Heart left ventricle (tissue), 16 donors: ENCODE measurements around the gene NHERF1. TPM values are rescaled to one million over a fixed set of nuclear protein-coding genes. Genes with fewer than 3 reads are reported as not detected.

Experiments used
- ATAC-seq, 4 donors: fragments of 200-7000 bp; cut with Tn5 transposase; one replicate each; pipeline ENCODE4 v1.9.1; 2020 to 2022; ENCODE audit warnings: moderate library complexity in 4 of 4, mild to moderate bottlenecking in 3 of 4, moderate number of reproducible peaks in 1 of 4
- DNase-seq, 5 donors: peaks; one replicate each; pipeline ENCODE4 v3.0.0-alpha.2; 2020
- H3K27ac ChIP-seq, 12 donors: fragments of 200-600 bp; sonication (generic) in 4 of 12; one replicate each; pipeline versions ENCODE4 v1.5.0 to v1.8.0; 2016 to 2022; ENCODE audit warnings: mild to moderate bottlenecking in 2 of 12
- H3K27me3 ChIP-seq, 9 donors: fragments of 200-600 bp; sonication (generic) in 2 of 9; one replicate each; pipeline versions ENCODE4 v1.5.1 to v1.8.0; 2016 to 2022; ENCODE audit warnings: mild to moderate bottlenecking in 3 of 9
- H3K36me3 ChIP-seq, 9 donors: fragments of 200-600 bp; sonication (generic) in 2 of 9; one replicate each; pipeline versions ENCODE4 v1.5.0 to v1.8.0; 2018 to 2022; ENCODE audit warnings: mild to moderate bottlenecking in 2 of 9
- H3K4me1 ChIP-seq, 12 donors: fragments of 200-600 bp; sonication (generic) in 4 of 12; one replicate each; pipeline versions ENCODE4 v1.5.0 to v1.8.0; 2016 to 2022; ENCODE audit warnings: mild to moderate bottlenecking in 3 of 12
- H3K4me3 ChIP-seq, 12 donors: fragments of 200-600 bp; sonication (generic) in 4 of 12; one replicate each; pipeline versions ENCODE4 v1.5.0 to v1.8.0; 2017 to 2022; ENCODE audit warnings: mild to moderate bottlenecking in 9 of 12, moderate library complexity in 4 of 12
- H3K9me3 ChIP-seq, 12 donors: fragments of 200-600 bp; sonication (generic) in 4 of 12; one replicate each; pipeline versions ENCODE4 v1.5.0 to v1.8.0; 2016 to 2022; ENCODE audit warnings: mild to moderate bottlenecking in 1 of 12
- CTCF ChIP-seq, 12 donors: fragments of 200-600 bp; sonication (generic) in 4 of 12; IDR thresholded peaks; one replicate each; pipeline versions ENCODE4 v1.5.0 to v1.8.0; 2018 to 2022; ENCODE audit warnings: antibody characterized with exemption in 12 of 12, mild to moderate bottlenecking in 5 of 12
- POLR2A ChIP-seq, 2 donors: fragments of 450-650 bp; IDR thresholded peaks; one replicate each; pipeline ENCODE4 v1.6.1; 2017; ENCODE audit warnings: antibody characterized with exemption in 2 of 2, mild to moderate bottlenecking in 2 of 2, moderate library complexity in 2 of 2
- WGBS, 4 donors: extraction: QIAGEN DNeasy Blood & Tissue Kit in 2 of 4; methylation state at CpG; one replicate each; pipeline versions ENCODE4 v1.1.5 to v1.1.7; 2013 to 2018; 5-methylcytosine and 5-hydroxymethylcytosine counted together
- intact Hi-C, 10 donors: fragments of 100-400 bp; cut with DNase I; formaldehyde crosslinking; loops; one replicate each; pipeline versions ENCODE4 v1.11.1 to v1.14.2; 2022
- polyA plus RNA-seq, 2 donors: library from polyadenylated mRNA; stranded (reverse); fragments of 200-250 nt; gene quantifications; one replicate each; pipeline ENCODE4 v1.2.3, GENCODE V29; 2013
- total RNA-seq, 9 donors: library from RNA; depleted of rRNA in 2 of 9; stranded (reverse); fragments of >200 nt in 2 of 9; fragmentation: NEBNext Ultra II Directional in 3 of 9; extraction: Animal tissue kit (Norgen Biotek cat#: 25700) in 3 of 9; gene quantifications; one replicate each; pipeline versions ENCODE4 v1.1.0 to v1.2.4, GENCODE V29; 2016 to 2023
- donor health status: ischemic (EF 13 %, LVEDD 7.1; RV severe dilation, severe dysfunction).
- donor health status: healthy with polysubstance abuse.
- donor health status: DM: no; HTN: yes; CAD: no.
- donor health status: DM: no; HTN: no; CAD: no.
- donor health status: ischemic (EF 25% LVEDD 6.9; RV normal size, moderate dysfunction).
- donor health status: ischemic (EF 25% LVEDD 5.7; RV mildly dilated, moderate dysfunction).
- donor health status: healthy.
- donor health status: DM: yes; HTN: yes; CAD: no.
- donor health status: ischemic (EF 35%, LVEDD 5.7; RV mildly dilated, moderate dysfunction).
- donor health status: nonischemic (EF 11% LVEDD 7.7; RV severe dilation, severe dysfunction).
- donor health status: DM: yes; HTN: yes; CAD: no.
- donor health status: PGD.
- donor health status: ischemic (EF 29% LVEDD 5.4; RV normal size, mild dysfunction).
- donor health status: nonischemic (EF 23%, LVEDD 6.1; RV moderate dilation, normal function).

The NHERF1 gene
- total and polyA plus RNA-seq, 11 donors: 7.5 to 42.2 (median 19.2) TPM

- H3K4me1 ChIP-seq: peaks cover 0 to 86% (median 32%) of the 10 kb centered on the region in 12 donors
- H3K9me3 ChIP-seq: no peaks in the 10 kb centered on the region
- H3K36me3 ChIP-seq: no peaks in the 10 kb centered on the region
- peaks cover 0 to 8% (median under 1%) of the 10 kb centered on the region in 9 donors for H3K27me3 ChIP-seq
- intact Hi-C loops: loop anchor here in 6 of 10 donors (2.0 to 5.0 kb wide), 5 partner anchors 23 to 119 kb away; no protein-coding TSS in a partner anchor
- H3K27ac ChIP-seq: peak overlapping the region in 2 of 12 donors; percentile 80
- H3K4me3 ChIP-seq: peak overlapping the region in 1 of 12 donors; percentile 28
- TF ChIP-seq CTCF (IDR thresholded peaks at IDR 0.05) (no peak), POLR2A (IDR thresholded peaks at IDR 0.05) (no peak)
- WGBS, 4 donors: 78 to 93% (median 85%) methylated on average over 7 to 8 of the region's 8 CpGs
- ATAC-seq: no peak
- no peak for DNase-seq
Observed at GRCh38 chr17:74745548-74746177, 2.8 kb upstream of the NHERF1 start.

- ATAC-seq (no peak), DNase-seq (no peak)
- no peaks in the 10 kb centered on the region for H3K36me3 ChIP-seq
- 83 to 87% (median 84%) methylated on average over 5 of the region's 5 CpGs for WGBS, 4 donors
- peaks cover 2 to 85% (median 38%) of the 10 kb centered on the region in 12 donors for H3K4me1 ChIP-seq
- H3K4me3 ChIP-seq: no peak overlapping the region
- no peak for TF ChIP-seq POLR2A (IDR thresholded peaks at IDR 0.05)
- no peak for TF ChIP-seq CTCF (IDR thresholded peaks at IDR 0.05)
- H3K9me3 ChIP-seq: no peaks in the 10 kb centered on the region
- intact Hi-C loops: loop anchor here in 2 of 10 donors (2.0 to 5.0 kb wide), 2 partner anchors 36 to 118 kb away; no protein-coding TSS in a partner anchor
- H3K27ac ChIP-seq: peak overlapping the region in 3 of 12 donors; percentile 41 to 92 (median 89)
- H3K27me3 ChIP-seq: peaks cover 0 to 4% (median 0%) of the 10 kb centered on the region in 9 donors
Observed at GRCh38 chr17:74746376-74746775, 2.1 kb upstream of the NHERF1 start.

GRCh38 chr17:74746922-74747321 is 1.5 kb upstream of the NHERF1 start:
- 26 to 41% (median 32%) methylated on average over 6 of the region's 6 CpGs for WGBS, 4 donors
- H3K9me3 ChIP-seq: no peaks in the 10 kb centered on the region
- H3K27ac ChIP-seq: peak overlapping the region in 4 of 12 donors; percentile 41 to 92 (median 88)
- H3K4me1 ChIP-seq: peaks cover 2 to 85% (median 40%) of the 10 kb centered on the region in 12 donors
- intact Hi-C loops: loop anchor here in 2 of 10 donors (2.0 to 5.0 kb wide), 2 partner anchors 35 to 118 kb away; no protein-coding TSS in a partner anchor
- H3K4me3 ChIP-seq: no peak overlapping the region
- TF ChIP-seq POLR2A (IDR thresholded peaks at IDR 0.05) (no peak), CTCF (IDR thresholded peaks at IDR 0.05) (no peak)
- H3K27me3 ChIP-seq: peaks cover 0 to under 1% (median 0%) of the 10 kb centered on the region in 9 donors
- DNase-seq (peak in 1 of 5 donors; percentile 58), ATAC-seq (no peak)
- no peaks in the 10 kb centered on the region for H3K36me3 ChIP-seq

GRCh38 chr17:74748279-74748528 is 224 bp upstream of the NHERF1 start:
- H3K4me3 ChIP-seq: peak overlapping the region; percentile 69 to 100 (median 95)
- 0 to 2% (median 0%) methylated on average over 11 to 34 of the region's 34 CpGs for WGBS, 4 donors
- ATAC-seq (no peak), DNase-seq (peak in 1 of 5 donors; percentile 96)
- no peaks in the 10 kb centered on the region for H3K36me3 ChIP-seq
- H3K27me3 ChIP-seq: no peaks in the 10 kb centered on the region
- peak in 4 of 12 donors; percentile 13 to 44 (median 39) for TF ChIP-seq CTCF (IDR thresholded peaks at IDR 0.05)
- TF ChIP-seq POLR2A (IDR thresholded peaks at IDR 0.05): no peak
- H3K27ac ChIP-seq: peak overlapping the region in 11 of 12 donors; percentile 69 to 92 (median 85)
- peaks cover 2 to 85% (median 40%) of the 10 kb centered on the region in 12 donors for H3K4me1 ChIP-seq
- intact Hi-C loops: loop anchor here in 3 of 10 donors (1.0 to 5.0 kb wide), 3 partner anchors 21 to 34 kb away; partner anchors contain the start of gene NAT9 (in 1 of the 3)
- no peaks in the 10 kb centered on the region for H3K9me3 ChIP-seq
